Kidney (tissue), 14 donors: ENCODE results near the gene GPATCH8. TPM values are rescaled to one million over a fixed set of nuclear protein-coding genes. Genes with fewer than 3 reads are reported as not detected.

Source experiments
- DNase-seq, 5 donors: peaks; one replicate each; pipeline ENCODE4 v3.0.0-alpha.2; 2013 to 2020
- FAIRE-seq: peaks from 2 replicates; lab custom pipeline; 2012; peaks lifted over from hg19 to GRCh38; lab: Jason Lieb, UNC
- H3K27ac ChIP-seq, 2 donors: one replicate each; pipeline ENCODE4 v1.7.0; 2013; ENCODE audit warnings: low read depth in 2 of 2, low read length in 2 of 2, inconsistent platforms in 1 of 2
- H3K27me3 ChIP-seq: one replicate; pipeline ENCODE4 v1.7.1; 2013; ENCODE audit warnings: low read length, inconsistent platforms; ENCODE audit not compliant: control insufficient read depth, insufficient read depth
- H3K36me3 ChIP-seq, 3 donors: one replicate each; pipeline versions ENCODE4 v1.7.0 to v1.7.1; 2013; ENCODE audit warnings: low read length in 3 of 3, control low read depth in 1 of 3, inconsistent platforms in 1 of 3; ENCODE audit not compliant: insufficient read depth in 3 of 3, control insufficient read depth in 2 of 3
- H3K4me1 ChIP-seq, 3 donors: one replicate each; pipeline versions ENCODE4 v1.7.0 to v1.7.1; 2013; ENCODE audit warnings: low read length in 3 of 3, inconsistent platforms in 1 of 3, low read depth in 1 of 3; ENCODE audit not compliant: control insufficient read depth in 2 of 3, insufficient read depth in 2 of 3
- H3K4me3 ChIP-seq, 3 donors: one replicate each; pipeline versions ENCODE4 v1.7.0 to v1.8.1; 2013; ENCODE audit warnings: low read length in 3 of 3, control low read depth in 1 of 3, inconsistent platforms in 1 of 3
- H3K9ac ChIP-seq, 3 donors: one replicate each; pipeline versions ENCODE4 v1.7.0 to v1.7.1; 2013; ENCODE audit warnings: low read length in 3 of 3, control low read depth in 1 of 3, inconsistent platforms in 1 of 3
- H3K9me3 ChIP-seq, 3 donors: one replicate each; pipeline versions ENCODE4 v1.7.0 to v1.7.1; 2013; ENCODE audit warnings: low read length in 3 of 3, control low read depth in 1 of 3, inconsistent platforms in 1 of 3; ENCODE audit not compliant: control insufficient read depth in 2 of 3, insufficient read depth in 1 of 3
- CTCF ChIP-seq: IDR thresholded peaks from 3 replicates; pipeline ENCODE4 v1.5.1; 2012; ENCODE audit warnings: mild to moderate bottlenecking, moderate library complexity, borderline replicate concordance; ENCODE audit not compliant: insufficient read depth; ENCODE audit errors: extremely low read depth
- intact Hi-C: fragments of 100-400 bp; cut with DNase I; formaldehyde crosslinking; loops from one replicate; pipeline ENCODE4 v1.11.1; 2022
- polyA plus RNA-seq: library from polyadenylated mRNA; stranded (reverse); fragments of 350-450 nt; fragmentation: Illumina TruSeq; extraction: RNeasy Lipid Tissue Mini Kit (QIAGEN cat#74804); gene quantifications from one replicate; pipeline ENCODE4 v1.2.3, GENCODE V29; 2014; ENCODE audit warnings: low read depth, low replicate concordance; ENCODE audit not compliant: insufficient read depth
- total RNA-seq: library from RNA; stranded (reverse); fragmentation: NEBNext Ultra II Directional; extraction: Animal tissue kit (Norgen Biotek cat#: 25700); gene quantifications from one replicate; pipeline ENCODE4 v1.2.1, GENCODE V29; 2021
- donor health status: control.
- donor health status: control.
- donor health status: control.
- donor health status: control.
- donor health status: control.
- donor health status: DM: yes; HTN: yes; CAD: no.
- donor health status: Normal renal cell carcinoma (clear cell type).

The GPATCH8 gene
- total and polyA plus RNA-seq, 2 donors from 2014 or later: 3.5 to 47.0 TPM

- no peak for FAIRE-seq
- H3K27ac ChIP-seq: no peak overlapping the region
- no peaks in the 10 kb centered on the region for H3K27me3 ChIP-seq
- H3K9me3 ChIP-seq: no peaks in the 10 kb centered on the region
- H3K4me3 ChIP-seq: no peak overlapping the region
- no peak for TF ChIP-seq CTCF
- DNase-seq: peak in 1 of 5 donors; percentile 56
- H3K36me3 ChIP-seq: peaks cover 0 to 11% (median 8%) of the 10 kb centered on the region in 3 donors
- intact Hi-C loops: no loop called here
- H3K9ac ChIP-seq: no peak overlapping the region
- no peaks in the 10 kb centered on the region for H3K4me1 ChIP-seq
Measured at GRCh38 chr17:44351961-44352827, 151.0 kb downstream of the GPATCH8 start.

GRCh38 chr17:44351464-44351863, 151.7 kb downstream of the GPATCH8 start:
- Histone ChIP-seq H3K9me3 (no peaks in the 10 kb centered on the region), H3K4me1 (peaks cover 0 to under 1% (median 0%) of the 10 kb centered on the region in 3 donors), H3K36me3 (peaks cover 0 to 11% (median 8%) of the 10 kb centered on the region in 3 donors), H3K4me3 (no peak overlapping the region), H3K27ac (no peak overlapping the region), H3K27me3 (no peaks in the 10 kb centered on the region), H3K9ac (no peak overlapping the region)
- intact Hi-C loops: no loop called here
- no peak for FAIRE-seq
- no peak for TF ChIP-seq CTCF
- no peak for DNase-seq

- Histone ChIP-seq H3K9me3 (no peaks in the 10 kb centered on the region), H3K27ac (no peak overlapping the region), H3K4me1 (peaks cover 0 to 7% (median 0%) of the 10 kb centered on the region in 3 donors), H3K36me3 (peaks cover 0 to 11% (median 8%) of the 10 kb centered on the region in 3 donors), H3K4me3 (no peak overlapping the region), H3K9ac (no peak overlapping the region), H3K27me3 (no peaks in the 10 kb centered on the region)
- FAIRE-seq (no peak), DNase-seq (peak; percentile 73 to 87 (median 79))
- intact Hi-C loops: no loop called here
- peak; percentile 66 for TF ChIP-seq CTCF
Measured at GRCh38 chr17:44350733-44351226, 152.4 kb downstream of the GPATCH8 start.
